Neural progenitor cell (in vitro differentiated cells): ENCODE data around the gene CYB561D1. TPM values are rescaled to one million over a fixed set of nuclear protein-coding genes. Genes with fewer than 3 reads are reported as not detected.
A peak's percentile ranks its signal among the peaks of the same experiment; 100 is the strongest.

Source experiments
- DNase-seq: peaks from one replicate; pipeline ENCODE4 v3.0.0-alpha.2; 2016; ENCODE audit warnings: low spot score
- H2AFZ ChIP-seq: fragments of 200-600 bp; sonication (generic); replicated peaks from 2 replicates; pipeline ENCODE4 v1.6.1; 2016; ENCODE audit warnings: antibody characterized with exemption
- H3F3A ChIP-seq: fragments of 200-600 bp; sonication (generic); 2 replicates; pipeline ENCODE4 v1.6.1; 2016; ENCODE audit warnings: antibody characterized with exemption, low read depth
- H3K27ac ChIP-seq: fragments of 200-600 bp; sonication (generic); 2 replicates; pipeline ENCODE4 v1.5.1; 2016; ENCODE audit warnings: mild to moderate bottlenecking
- H3K27me3 ChIP-seq: fragments of 200-600 bp; sonication (generic); 2 replicates; pipeline ENCODE4 v1.6.1; 2016; ENCODE audit warnings: mild to moderate bottlenecking, moderate library complexity
- H3K36me3 ChIP-seq: fragments of 200-600 bp; sonication (generic); 2 replicates; pipeline ENCODE4 v1.5.1; 2016
- H3K4me1 ChIP-seq: fragments of 200-600 bp; sonication (generic); 2 replicates; pipeline ENCODE4 v1.6.1; 2016; ENCODE audit warnings: mixed run types
- H3K4me2 ChIP-seq: fragments of 200-600 bp; sonication (generic); 2 replicates; pipeline ENCODE4 v1.6.1; 2016
- H3K4me3 ChIP-seq: fragments of 200-600 bp; sonication (generic); 2 replicates; pipeline ENCODE4 v1.5.1; 2016
- H3K79me2 ChIP-seq: fragments of 200-600 bp; sonication (generic); 2 replicates; pipeline ENCODE4 v1.6.1; 2016; ENCODE audit warnings: low read depth
- H3K9ac ChIP-seq: fragments of 200-600 bp; sonication (generic); 2 replicates; pipeline ENCODE4 v1.6.1; 2016
- H3K9me3 ChIP-seq: fragments of 200-600 bp; sonication (generic); 2 replicates; pipeline ENCODE4 v1.5.1; 2016; ENCODE audit warnings: low read depth
- H4K20me1 ChIP-seq: fragments of 200-600 bp; sonication (generic); 2 replicates; pipeline ENCODE4 v1.6.1; 2016; ENCODE audit warnings: low read depth
- H3K27ac Mint-ChIP-seq: 3 replicates; pipeline ENCODE4 v1.8.0; 2021; ENCODE audit warnings: mixed read lengths
- H3K27me3 Mint-ChIP-seq: 2 replicates; pipeline ENCODE4 v1.8.0; 2022; ENCODE audit warnings: low read depth, mild to moderate bottlenecking, inconsistent platforms, moderate library complexity, mixed read lengths; ENCODE audit not compliant: insufficient read depth
- H3K36me3 Mint-ChIP-seq: 3 replicates; pipeline ENCODE4 v1.8.0; 2021; ENCODE audit warnings: mixed read lengths
- H3K4me1 Mint-ChIP-seq: 3 replicates; pipeline ENCODE4 v1.8.0; 2021; ENCODE audit warnings: mixed read lengths
- H3K4me3 Mint-ChIP-seq: 3 replicates; pipeline ENCODE4 v1.8.0; 2021; ENCODE audit warnings: mild to moderate bottlenecking, moderate library complexity, mixed read lengths
- H3K9me3 Mint-ChIP-seq: 3 replicates; pipeline ENCODE4 v1.8.0; 2020; ENCODE audit warnings: mixed read lengths
- EZH2 ChIP-seq: fragments of 200-600 bp; sonication (generic); IDR thresholded peaks from 2 replicates; pipeline ENCODE4 v1.6.1; 2017; ENCODE audit warnings: antibody characterized with exemption, mild to moderate bottlenecking, moderate library complexity
- EZH2phosphoT487 ChIP-seq: fragments of 200-600 bp; sonication (generic); IDR thresholded peaks from 2 replicates; pipeline ENCODE4 v1.6.1; 2017; ENCODE audit warnings: antibody characterized with exemption
- total RNA-seq: library from RNA; depleted of rRNA; stranded (reverse); fragments of >200 nt; gene quantifications from 2 replicates; pipeline ENCODE4 v1.2.3, GENCODE V29; 2015; ENCODE audit warnings: low replicate concordance
- TF ChIP-seq, protein P1 (sequence below): fragments of 200-600 bp; sonication (generic); IDR thresholded peaks from 2 replicates; pipeline ENCODE4 v1.5.1; 2017; ENCODE audit warnings: antibody characterized with exemption, mild to moderate bottlenecking

Gene CYB561D1
- total RNA-seq, 1 donor from 2014 or later: 4.3 TPM

DNA sequence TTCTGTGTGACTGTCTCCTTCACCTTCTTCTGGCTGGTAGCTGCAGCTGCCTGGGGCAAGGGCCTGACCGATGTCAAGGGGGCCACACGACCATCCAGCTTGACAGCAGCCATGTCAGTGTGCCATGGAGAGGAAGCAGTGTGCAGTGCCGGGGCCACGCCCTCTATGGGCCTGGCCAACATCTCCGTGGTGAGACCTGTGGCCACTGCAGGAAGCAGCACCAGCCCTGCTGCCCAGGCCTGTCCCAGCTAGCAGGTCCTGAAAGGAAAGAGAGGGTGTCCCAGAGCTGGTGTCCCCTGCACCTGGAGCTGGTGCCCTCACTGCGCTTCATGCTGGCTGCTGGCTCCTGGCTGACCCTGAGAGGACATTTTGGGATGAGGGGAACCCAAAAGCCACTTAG lies 16.1 kb upstream of the CYB561D1 start:
- Histone ChIP-seq H3K4me2 (no peak overlapping the region), H3K79me2 (no peaks in the 10 kb centered on the region), H3K9ac (no peak overlapping the region), H3K27ac (no peak overlapping the region), H3K9me3 (no peaks in the 10 kb centered on the region), H3K4me3 (no peak overlapping the region), H3K4me1 (no peaks in the 10 kb centered on the region), H4K20me1 (no peaks in the 10 kb centered on the region), H3K36me3 (no peaks in the 10 kb centered on the region), H3K27me3 (peaks cover 87% of the 10 kb centered on the region), H2AFZ (no peak overlapping the region), H3F3A (no peaks in the 10 kb centered on the region)
- H3K27me3 Mint-ChIP-seq: peaks cover 17% of the 10 kb centered on the region
- H3K4me1 Mint-ChIP-seq: peaks cover 6% of the 10 kb centered on the region
- H3K36me3 Mint-ChIP-seq: no peaks in the 10 kb centered on the region
- TF ChIP-seq, protein P1, sequence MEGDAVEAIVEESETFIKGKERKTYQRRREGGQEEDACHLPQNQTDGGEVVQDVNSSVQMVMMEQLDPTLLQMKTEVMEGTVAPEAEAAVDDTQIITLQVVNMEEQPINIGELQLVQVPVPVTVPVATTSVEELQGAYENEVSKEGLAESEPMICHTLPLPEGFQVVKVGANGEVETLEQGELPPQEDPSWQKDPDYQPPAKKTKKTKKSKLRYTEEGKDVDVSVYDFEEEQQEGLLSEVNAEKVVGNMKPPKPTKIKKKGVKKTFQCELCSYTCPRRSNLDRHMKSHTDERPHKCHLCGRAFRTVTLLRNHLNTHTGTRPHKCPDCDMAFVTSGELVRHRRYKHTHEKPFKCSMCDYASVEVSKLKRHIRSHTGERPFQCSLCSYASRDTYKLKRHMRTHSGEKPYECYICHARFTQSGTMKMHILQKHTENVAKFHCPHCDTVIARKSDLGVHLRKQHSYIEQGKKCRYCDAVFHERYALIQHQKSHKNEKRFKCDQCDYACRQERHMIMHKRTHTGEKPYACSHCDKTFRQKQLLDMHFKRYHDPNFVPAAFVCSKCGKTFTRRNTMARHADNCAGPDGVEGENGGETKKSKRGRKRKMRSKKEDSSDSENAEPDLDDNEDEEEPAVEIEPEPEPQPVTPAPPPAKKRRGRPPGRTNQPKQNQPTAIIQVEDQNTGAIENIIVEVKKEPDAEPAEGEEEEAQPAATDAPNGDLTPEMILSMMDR: no peak
- TF ChIP-seq EZH2phosphoT487 (no peak), EZH2 (no peak)
- DNase-seq: no peak
- no peaks in the 10 kb centered on the region for H3K9me3 Mint-ChIP-seq
- no peak overlapping the region for H3K27ac Mint-ChIP-seq
- H3K4me3 Mint-ChIP-seq: no peak overlapping the region

DNA sequence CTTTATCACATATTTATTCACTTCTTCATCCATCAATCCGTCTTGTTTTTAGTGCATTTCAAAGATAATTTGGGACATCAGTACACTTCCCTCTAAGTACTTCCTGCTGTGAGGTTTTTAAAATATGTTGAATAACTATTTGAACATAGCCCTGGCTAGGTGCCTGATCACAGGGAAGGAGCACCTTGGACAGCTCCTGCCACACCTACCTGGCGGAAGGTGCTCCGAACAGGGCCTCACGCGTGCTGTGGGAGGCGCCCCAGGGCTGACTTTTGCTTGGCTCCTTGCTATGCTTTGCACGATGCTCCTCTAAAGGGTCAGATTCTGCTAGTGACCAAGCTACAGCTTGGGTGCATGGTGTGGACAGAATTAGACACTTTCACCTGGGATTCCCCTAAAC lies 15.1 kb upstream of the CYB561D1 start:
- Histone ChIP-seq H3K36me3 (no peaks in the 10 kb centered on the region), H3K9me3 (no peaks in the 10 kb centered on the region), H3F3A (no peaks in the 10 kb centered on the region), H2AFZ (no peak overlapping the region), H3K27me3 (peaks cover 80% of the 10 kb centered on the region), H3K79me2 (no peaks in the 10 kb centered on the region), H3K4me1 (no peaks in the 10 kb centered on the region), H3K9ac (no peak overlapping the region), H3K4me3 (no peak overlapping the region), H4K20me1 (no peaks in the 10 kb centered on the region), H3K4me2 (no peak overlapping the region), H3K27ac (no peak overlapping the region)
- DNase-seq: peak; percentile 43
- Mint-ChIP-seq H3K4me3 (peak overlapping the region; percentile 58), H3K27me3 (peaks cover 20% of the 10 kb centered on the region), H3K36me3 (no peaks in the 10 kb centered on the region), H3K9me3 (no peaks in the 10 kb centered on the region), H3K27ac (no peak overlapping the region), H3K4me1 (peaks cover 13% of the 10 kb centered on the region)
- no peak for TF ChIP-seq EZH2phosphoT487
- no peak for TF ChIP-seq EZH2
- TF ChIP-seq, protein P1: no peak

DNA sequence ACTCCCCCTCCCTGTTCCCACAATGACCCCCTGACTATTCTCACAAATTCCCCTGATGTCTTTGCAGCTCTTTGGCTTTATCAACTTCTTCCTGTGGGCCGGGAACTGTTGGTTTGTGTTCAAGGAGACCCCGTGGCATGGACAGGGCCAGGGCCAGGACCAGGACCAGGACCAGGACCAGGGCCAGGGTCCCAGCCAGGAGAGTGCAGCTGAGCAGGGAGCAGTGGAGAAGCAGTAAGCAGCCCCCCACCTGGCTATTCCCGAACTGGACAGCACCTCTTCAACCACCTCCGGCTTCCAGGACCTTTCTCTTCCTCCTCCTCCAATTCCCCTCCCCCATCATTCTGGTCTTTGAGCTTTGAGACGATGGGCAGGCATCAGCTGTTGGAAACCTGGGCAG lies 14.6 kb upstream of the CYB561D1 start:
- DNase-seq: no peak

More for the DNA sequence above, 14.6 kb upstream of the CYB561D1 start:
- no peak overlapping the region for H3K4me2 ChIP-seq
- H3K4me1 ChIP-seq: no peaks in the 10 kb centered on the region
- Mint-ChIP-seq H3K4me1 (peaks cover 13% of the 10 kb centered on the region), H3K36me3 (no peaks in the 10 kb centered on the region), H3K9me3 (no peaks in the 10 kb centered on the region), H3K27ac (no peak overlapping the region), H3K4me3 (no peak overlapping the region), H3K27me3 (peaks cover 22% of the 10 kb centered on the region)
- TF ChIP-seq EZH2 (no peak), EZH2phosphoT487 (no peak)
- TF ChIP-seq, protein P1: no peak
- H3F3A ChIP-seq: no peaks in the 10 kb centered on the region
- H3K36me3 ChIP-seq: no peaks in the 10 kb centered on the region
- H3K79me2 ChIP-seq: no peaks in the 10 kb centered on the region
- H4K20me1 ChIP-seq: no peaks in the 10 kb centered on the region
- no peak overlapping the region for H3K27ac ChIP-seq
- H3K9me3 ChIP-seq: no peaks in the 10 kb centered on the region
- no peak overlapping the region for H3K9ac ChIP-seq
- no peak overlapping the region for H3K4me3 ChIP-seq
- peaks cover 77% of the 10 kb centered on the region for H3K27me3 ChIP-seq
- H2AFZ ChIP-seq: no peak overlapping the region
